MM.1S (cell line): ENCODE data around the gene RASGRP2.

Experiments
- CTCF ChIP-seq: fragments of 300-600 bp; sonication (generic); IDR thresholded peaks from 2 replicates; pipeline ENCODE4 v1.5.1; 2016; ENCODE audit warnings: antibody characterized with exemption, low read length, mixed read lengths
- EZH2phosphoT487 ChIP-seq: fragments of 300-600 bp; sonication (generic); IDR thresholded peaks from 2 replicates; pipeline ENCODE4 v1.6.1; 2018; ENCODE audit warnings: antibody characterized with exemption, low read length

- TF ChIP-seq CTCF (no peak), EZH2phosphoT487 (no peak)
Observed at GRCh38 chr11:64758330-64759079, 14.6 kb upstream of the RASGRP2 start.
